ENCODE results near the gene NXPH3. TPM values are rescaled to one million over a fixed set of nuclear protein-coding genes. Genes with fewer than 3 reads are reported as not detected.

The NXPH3 gene
- total and polyA plus RNA-seq, 10 of the 15 experiments (the other 5 are each of a cell fraction or from before 2014, with no cell fraction given) = 0.08 to 0.35 (median 0.12) TPM; not detected in 2

GRCh38 chr17:49596613-49597244, 21.1 kb downstream of the NXPH3 start:
- DNase-seq (ENCODE audit: low read depth, low spot score) = no peak
- SMC1A ChIA-PET (ENCODE audit: uncharacterized antibody, unreplicated experiment) = interaction anchor here (1.3 to 1.6 kb wide), 2 partner anchors 49 to 111 kb away, joined by 3 read pairs; partner anchors contain the start of gene SLC35B1
- TF ChIP-seq HDAC6 (IDR thresholded peaks at IDR 0.05; ENCODE audit: unreplicated experiment) = no peak
- TF ChIP-seq POU2F2 (IDR thresholded peaks at IDR 0.05; ENCODE audit: borderline replicate concordance, low read depth, low read length) = no peak
- TF ChIP-seq ZZZ3 (IDR thresholded peaks at IDR 0.05; ENCODE audit: control insufficient read depth, insufficient read length, low read depth) = no peak
- TF ChIP-seq SMC3 (IDR thresholded peaks at IDR 0.05; ENCODE audit: borderline replicate concordance, low read length) = no peak
- TF ChIP-seq JUNB (IDR thresholded peaks at IDR 0.05) = no peak
- no peak for TF ChIP-seq STAT3 (IDR thresholded peaks at IDR 0.05; ENCODE audit: low read depth, low read length)
- no peak for TF ChIP-seq SREBF2 (IDR thresholded peaks at IDR 0.05; ENCODE audit: low read length)
- TF ChIP-seq ATF7 (IDR thresholded peaks at IDR 0.05; ENCODE audit: low read depth) = no peak
- no peak for TF ChIP-seq ATF3 (IDR thresholded peaks at IDR 0.05; ENCODE audit: borderline replicate concordance, extremely low read depth, low read depth, low read length)
- no peak for TF ChIP-seq GABPA (IDR thresholded peaks at IDR 0.05; ENCODE audit: low read depth)
- FAIRE-seq = no peak
- ATAC-seq = no peak
- BruUV-seq (replicated peaks) = no TSS peak
- POLR2A ChIA-PET = interaction anchor here (0.6 kb wide), 2 partner anchors 65 to 67 kb away, joined by 3 to 4 read pairs; no protein-coding TSS in a partner anchor
- H3K79me2 ChIP-seq (ENCODE audit: control insufficient read depth, insufficient read depth, low read length) = no peaks in the 10 kb centered on the region
- RAD21 ChIA-PET (ENCODE audit: unreplicated experiment) = interaction anchor here (1.2 kb wide), 1 partner anchor 99 kb away, joined by 3 read pairs; no protein-coding TSS in a partner anchor
- no peaks in the 10 kb centered on the region for H4K20me1 ChIP-seq (ENCODE audit: control insufficient read depth, insufficient read depth)
- no peaks in the 10 kb centered on the region for H3K4me1 ChIP-seq (ENCODE audit: control insufficient read depth, insufficient read depth, low read length)
- no peak overlapping the region for H2AFZ ChIP-seq (ENCODE audit: control insufficient read depth, low read depth, low read length)
- CTCF ChIA-PET = interaction anchor here (0.7 to 2.6 kb wide), 6 partner anchors 21 to 491 kb away, joined by 3 to 8 read pairs (median 4); partner anchors contain the start of gene NXPH3
- no peaks in the 10 kb centered on the region for H3K27me3 ChIP-seq (replicated peaks in 1 of 2; ENCODE audit: control insufficient read depth in 2 of 2, insufficient read depth in 2 of 2, low read length in 1 of 2)
- H3K4me3 ChIP-seq = no peak overlapping the region
- in situ Hi-C loops (cut with MboI) (no loop called here), intact Hi-C loops (cut with micrococcal nuclease; ENCODE audit: unreplicated experiment) (no loop called here)
- H3K9ac ChIP-seq (ENCODE audit: control insufficient read depth, insufficient read depth, low read length) = no peak overlapping the region
- no peaks in the 10 kb centered on the region for H3K9me3 ChIP-seq (replicated peaks; ENCODE audit: control insufficient read depth, insufficient read depth, low read length)
- 98% methylated on average over 6 of the region's 6 CpGs for WGBS (ENCODE audit: insufficient coverage, insufficient replicate concordance, low lambda C conversion rate, missing lambda C conversion rate)
- H3K27ac ChIP-seq (ENCODE audit: control insufficient read depth, insufficient read depth) = no peak overlapping the region
- H3K4me2 ChIP-seq (ENCODE audit: control insufficient read depth, insufficient read depth) = no peak overlapping the region
- H3K36me3 ChIP-seq (ENCODE audit: control insufficient read depth in 2 of 2, insufficient read depth in 2 of 2, low read length in 1 of 2) = peaks cover 4 to 12% of the 10 kb centered on the region in 2 experiments

Data from GM12878 (cell line).